Stimulated activated CD8-positive, alpha-beta memory T cell treated with anti-CD3 and anti-CD28 coated beads, Interleukin-12 subunit alpha, Interleukin-12 subunit beta, amount 100 ng/mL, for 24 hours (primary cell): ENCODE results near the gene NEGR1.

Experiments used
- DNase-seq: peaks from one replicate; pipeline ENCODE4 v3.0.0-alpha.2; 2020; ENCODE audit errors: extremely low read depth

The NEGR1 gene

GRCh38 chr1:71565262-71565661, 717.1 kb downstream of the NEGR1 start:
- no peak for DNase-seq

- DNase-seq, result no peak
Observed at GRCh38 chr1:71562298-71562697, 720.0 kb downstream of the NEGR1 start.

GRCh38 chr1:71561729-71562128, 720.6 kb downstream of the NEGR1 start:
- no peak for DNase-seq

GRCh38 chr1:71561206-71561605, 721.1 kb downstream of the NEGR1 start:
- no peak for DNase-seq

- no peak for DNase-seq
Observed at GRCh38 chr1:71559880-71560279, 722.5 kb downstream of the NEGR1 start.

GRCh38 chr1:71557138-71557537, 725.2 kb downstream of the NEGR1 start:
- no peak for DNase-seq

- DNase-seq, result no peak
Observed at GRCh38 chr1:71548398-71548890, 733.9 kb downstream of the NEGR1 start.

- no peak for DNase-seq
Observed at GRCh38 chr1:71542155-71542554, 740.2 kb downstream of the NEGR1 start.

- no peak for DNase-seq
Observed at GRCh38 chr1:71533950-71534349, 748.4 kb downstream of the NEGR1 start.

GRCh38 chr1:71532343-71532742, 750.0 kb downstream of the NEGR1 start:
- DNase-seq, result no peak

- no peak for DNase-seq
Observed at GRCh38 chr1:71526824-71527223, 755.5 kb downstream of the NEGR1 start.

GRCh38 chr1:71522721-71523120, 759.6 kb downstream of the NEGR1 start:
- no peak for DNase-seq

GRCh38 chr1:71521655-71522264, 760.6 kb downstream of the NEGR1 start:
- DNase-seq, result no peak

GRCh38 chr1:71511505-71511904, 770.8 kb downstream of the NEGR1 start:
- DNase-seq, result no peak

GRCh38 chr1:71510725-71511124, 771.6 kb downstream of the NEGR1 start:
- no peak for DNase-seq

GRCh38 chr1:71509051-71509595, 773.2 kb downstream of the NEGR1 start:
- no peak for DNase-seq

- no peak for DNase-seq
Observed at GRCh38 chr1:71502006-71502405, 780.3 kb downstream of the NEGR1 start.

GRCh38 chr1:71498542-71498941, 783.8 kb downstream of the NEGR1 start:
- DNase-seq, result no peak

- DNase-seq, result no peak
Observed at GRCh38 chr1:71494163-71494562, 788.2 kb downstream of the NEGR1 start.

GRCh38 chr1:71492298-71493041, 789.9 kb downstream of the NEGR1 start:
- no peak for DNase-seq

GRCh38 chr1:71490432-71490831, 791.9 kb downstream of the NEGR1 start:
- DNase-seq, result no peak

GRCh38 chr1:71488555-71489252, 793.6 kb downstream of the NEGR1 start:
- no peak for DNase-seq

GRCh38 chr1:71473331-71473730, 809.0 kb downstream of the NEGR1 start:
- no peak for DNase-seq
